Measurements from ENCODE around the gene FUT6.
"Not testable (repeated sequence)": the region's sequence is repeated elsewhere in the genome, so short reads cannot be mapped to it uniquely, and the experiment has no call there.

The FUT6 gene

DNA sequence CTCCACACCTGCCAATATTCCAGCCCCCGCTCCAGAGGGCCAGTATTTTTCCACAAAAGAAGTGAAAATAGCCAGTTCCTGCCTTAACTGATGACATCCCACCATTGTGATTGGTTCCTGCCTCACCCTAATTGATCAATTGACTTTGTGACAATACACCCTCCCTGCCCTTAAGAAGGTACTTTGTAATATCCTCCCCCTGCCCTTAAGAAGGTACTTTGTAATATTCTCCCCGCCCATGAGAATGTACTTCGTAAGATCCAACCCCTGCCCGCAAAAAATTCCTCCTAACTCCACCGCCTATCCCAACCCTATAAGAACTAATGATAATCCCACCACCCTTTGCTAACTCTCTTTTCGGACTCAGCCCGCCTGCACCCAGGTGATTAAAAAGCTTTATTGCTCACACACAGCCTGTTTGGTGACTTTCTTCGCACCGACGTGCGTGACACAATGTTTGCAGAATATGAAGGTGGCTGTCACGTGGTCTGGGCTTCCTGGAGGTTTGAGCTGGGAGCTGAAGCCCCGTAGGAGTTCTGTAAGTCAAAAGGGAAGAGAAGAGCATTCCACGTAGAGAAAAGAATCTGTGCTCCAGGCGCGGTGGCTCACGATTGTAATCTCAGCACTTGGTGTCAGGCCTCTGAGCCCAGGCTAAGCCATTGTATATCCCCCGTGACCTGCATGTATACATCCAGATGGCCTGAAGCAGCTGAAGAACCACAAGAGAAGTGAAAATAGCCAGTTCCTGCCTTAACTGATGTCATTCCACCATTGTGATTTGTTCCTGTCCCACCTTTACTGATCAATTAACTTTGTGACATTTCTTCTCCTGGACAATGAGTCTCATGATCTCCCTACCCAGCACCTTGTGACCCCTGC, 17.9 kb upstream of the FUT6 start:
- DNase-seq = no peak

- DNase-seq = not testable (repeated sequence)
These were observed 15.6 kb upstream of the FUT6 start for GRCh38 chr19:5855151-5855550.

- DNase-seq = not testable (repeated sequence)
These were observed 14.6 kb upstream of the FUT6 start for GRCh38 chr19:5854121-5854520.

DNA sequence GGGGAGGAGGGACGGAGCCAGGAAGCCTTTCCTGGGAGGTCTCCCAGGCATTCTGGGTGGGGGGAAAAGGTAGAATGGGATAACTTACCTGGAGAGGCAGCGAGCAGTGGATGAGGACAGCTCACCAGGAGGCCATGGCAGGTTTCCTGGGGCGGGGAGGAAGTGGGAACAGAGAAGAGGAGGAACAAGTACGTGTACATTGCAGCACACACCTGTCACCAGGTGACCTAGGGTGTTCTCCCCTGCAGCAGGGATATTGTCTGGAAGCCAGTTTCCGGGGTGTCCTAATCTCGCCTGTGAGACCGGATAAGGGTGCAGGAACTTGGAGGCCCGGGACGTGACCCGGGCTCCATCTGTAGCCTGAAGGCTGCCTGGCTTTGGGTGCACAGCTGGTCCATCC, 11.8 kb upstream of the FUT6 start, which contains the start of gene FUT3:
Gene FUT3, minus strand, starts transcription at position 148 of the 400 bp plus-strand sequence.
- no peak for DNase-seq

GRCh38 chr19:5850743-5851293, 11.3 kb upstream of the FUT6 start:
- no peak for DNase-seq

- no peak for DNase-seq
These were observed 10.7 kb upstream of the FUT6 start for GRCh38 chr19:5850189-5850588.

GRCh38 chr19:5848621-5849020, 9.1 kb upstream of the FUT6 start:
- not testable (repeated sequence) for DNase-seq

GRCh38 chr19:5847846-5848245, 8.3 kb upstream of the FUT6 start:
- DNase-seq = not testable (repeated sequence)

DNA sequence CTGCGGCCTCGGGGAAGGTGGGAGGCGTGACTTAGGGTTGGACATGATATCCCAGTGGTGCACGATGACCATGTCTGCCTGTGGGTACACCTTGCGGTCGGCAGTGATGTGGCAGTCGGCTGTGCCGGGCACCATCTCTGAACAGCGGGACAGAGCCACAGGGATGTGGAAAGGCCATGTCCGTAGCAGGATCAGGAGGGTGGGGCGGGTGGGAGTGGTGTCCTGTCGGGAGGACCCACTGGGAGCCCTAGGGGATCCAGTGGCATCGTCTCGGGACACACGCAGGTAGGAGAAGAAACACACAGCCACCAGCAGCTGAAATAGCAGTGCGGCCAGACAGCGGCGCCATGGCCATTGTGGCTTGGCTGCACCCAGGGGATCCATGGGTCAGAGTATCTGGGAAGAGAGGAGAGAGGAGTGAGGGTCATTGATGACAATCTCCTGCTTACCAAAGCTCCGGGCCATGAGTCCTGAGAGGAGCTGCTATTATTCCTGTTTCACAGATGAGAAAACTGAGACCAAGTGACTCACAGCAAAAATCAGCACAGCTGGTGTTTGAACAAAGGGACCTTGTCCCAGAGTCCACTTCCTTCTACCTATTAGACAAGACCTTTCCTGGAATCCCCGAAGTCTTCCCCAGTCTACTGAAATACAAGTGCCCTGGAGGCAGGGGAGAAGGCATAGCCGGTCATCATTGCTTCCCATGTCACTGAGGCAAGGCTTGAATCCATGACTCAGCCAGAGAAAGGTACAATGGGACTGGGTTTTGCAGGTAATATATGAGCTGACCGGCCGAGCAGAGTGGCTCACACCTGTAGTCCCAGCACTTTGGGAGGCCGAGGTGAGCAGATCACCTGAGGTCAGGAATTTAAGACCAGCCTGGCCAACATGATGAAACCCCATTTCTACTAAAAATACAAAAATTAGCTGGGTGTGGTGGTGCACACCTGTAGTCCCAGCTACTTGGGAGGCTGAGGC, 5.2 kb upstream of the FUT6 start:
- DNase-seq = no peak

DNA sequence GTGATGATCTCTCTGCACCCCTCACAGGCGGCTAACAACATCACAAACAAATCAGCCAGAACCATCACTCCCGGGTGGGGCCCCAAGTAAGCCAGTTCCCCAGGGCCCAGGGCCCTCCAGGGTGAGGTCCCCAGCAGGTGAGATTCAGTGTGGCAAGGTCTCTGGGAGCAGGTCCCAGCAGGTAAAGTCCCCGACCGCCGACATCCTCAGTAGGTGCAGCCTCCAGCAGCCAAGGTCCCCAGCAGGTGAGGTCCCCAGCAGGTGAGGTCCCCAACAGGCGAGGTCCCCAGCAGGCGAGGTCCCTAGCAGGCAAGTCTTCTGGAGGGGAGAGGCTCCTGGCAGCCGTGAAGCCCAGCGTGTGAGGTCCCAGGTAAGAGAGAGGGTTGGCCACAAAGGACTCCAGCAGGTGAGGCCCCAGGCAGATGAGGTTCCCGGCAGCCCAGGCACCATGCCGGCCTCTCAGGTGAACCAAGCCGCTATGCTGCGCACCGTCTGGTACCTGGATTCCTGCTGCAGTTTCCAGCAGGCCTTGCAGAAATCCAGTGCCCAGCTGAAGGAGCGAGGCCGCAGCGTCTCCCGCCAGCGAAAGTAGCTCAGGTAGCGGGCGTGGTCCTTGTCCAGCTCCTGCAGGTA, 3.9 kb upstream of the FUT6 start:
- no peak for DNase-seq

GRCh38 chr19:5841735-5842111, 2.2 kb upstream of the FUT6 start:
- not testable (repeated sequence) for DNase-seq

- DNase-seq = no peak
These were observed 993 bp downstream of the FUT6 start for GRCh38 chr19:5838353-5839064.

DNA sequence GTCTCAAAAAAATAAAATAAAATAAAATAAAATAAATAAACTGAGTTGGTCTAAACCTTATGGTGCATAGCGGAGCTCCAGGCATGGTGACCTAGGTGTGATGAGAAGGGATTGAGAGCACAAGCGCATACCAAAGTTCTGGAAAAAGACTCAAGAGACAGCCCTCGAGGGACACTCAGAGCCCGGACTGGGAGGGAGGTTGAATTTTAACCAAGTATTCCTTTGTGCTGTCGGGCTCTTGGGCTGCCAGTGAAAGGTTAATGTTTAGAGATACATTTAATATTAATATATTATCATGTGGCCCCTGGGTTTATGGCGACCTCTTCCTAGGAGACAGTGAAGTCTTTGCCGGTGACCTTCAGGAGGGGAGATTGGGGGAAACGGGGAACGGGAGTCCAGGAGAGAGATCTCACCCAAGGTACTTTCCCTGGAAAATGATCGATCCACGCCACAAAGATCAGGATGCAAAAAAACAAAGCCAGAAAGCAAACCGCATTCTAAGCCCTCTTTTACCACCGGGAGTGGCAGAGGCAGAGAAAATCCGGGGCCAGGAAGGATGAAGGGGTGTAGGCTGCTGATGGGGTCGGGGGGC, 1.6 kb downstream of the FUT6 start:
- DNase-seq = no peak

DNA sequence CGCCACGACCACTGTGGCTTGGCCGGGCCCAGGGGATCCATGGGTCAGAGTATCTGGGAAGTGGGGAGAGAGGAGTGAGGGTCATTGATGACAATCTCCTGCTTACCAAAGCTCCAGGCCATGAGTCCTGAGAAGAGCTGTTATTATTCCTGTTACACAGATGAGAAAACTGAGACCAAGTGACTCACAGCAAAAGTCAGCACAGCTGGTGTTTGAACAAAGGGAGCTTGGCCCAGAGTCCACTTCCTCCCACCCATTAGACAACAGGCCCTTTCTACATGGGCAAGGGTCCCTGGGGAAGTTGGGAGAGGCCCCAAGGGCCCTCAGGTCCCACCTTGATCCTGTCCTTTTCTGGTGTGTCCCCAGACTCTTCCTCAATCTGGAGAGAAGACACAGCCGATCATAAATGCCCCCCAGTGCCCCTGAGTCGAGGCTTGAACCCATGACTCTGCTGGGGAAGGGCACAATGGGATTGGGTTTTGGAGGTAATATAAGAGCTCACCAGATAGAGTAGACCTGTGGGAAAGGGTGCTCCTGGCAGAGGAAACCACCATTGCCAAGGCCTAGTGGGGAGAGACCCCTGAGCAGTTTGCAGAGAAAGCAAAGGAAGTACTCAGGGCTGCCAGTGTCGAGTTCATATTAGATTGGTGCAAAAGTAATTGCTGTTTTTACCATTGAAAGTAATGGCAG, 6.8 kb downstream of the FUT6 start:
- DNase-seq = no peak

DNA sequence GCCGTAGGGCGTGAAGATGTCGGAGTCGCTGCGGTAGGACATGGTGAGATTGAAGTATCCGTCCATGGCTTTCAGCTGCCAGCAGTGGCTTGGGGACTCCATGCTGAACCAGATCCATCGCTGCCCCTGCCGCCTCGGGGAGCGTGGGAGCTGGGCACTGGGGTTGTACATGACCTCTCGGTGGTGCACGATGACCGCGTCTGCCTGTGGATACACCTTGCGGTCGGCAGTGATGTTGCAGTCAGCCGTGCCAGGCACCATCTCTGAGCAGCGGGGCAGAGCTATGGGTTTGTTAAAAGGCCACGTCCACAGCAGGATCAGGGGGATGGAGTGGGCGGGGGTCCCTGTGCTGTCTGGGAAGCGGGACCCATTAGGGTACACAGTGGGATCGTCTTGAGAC, 7.4 kb downstream of the FUT6 start:
- no peak for DNase-seq

- no peak for DNase-seq
These were observed 8.3 kb downstream of the FUT6 start for GRCh38 chr19:5831159-5831558.

DNA sequence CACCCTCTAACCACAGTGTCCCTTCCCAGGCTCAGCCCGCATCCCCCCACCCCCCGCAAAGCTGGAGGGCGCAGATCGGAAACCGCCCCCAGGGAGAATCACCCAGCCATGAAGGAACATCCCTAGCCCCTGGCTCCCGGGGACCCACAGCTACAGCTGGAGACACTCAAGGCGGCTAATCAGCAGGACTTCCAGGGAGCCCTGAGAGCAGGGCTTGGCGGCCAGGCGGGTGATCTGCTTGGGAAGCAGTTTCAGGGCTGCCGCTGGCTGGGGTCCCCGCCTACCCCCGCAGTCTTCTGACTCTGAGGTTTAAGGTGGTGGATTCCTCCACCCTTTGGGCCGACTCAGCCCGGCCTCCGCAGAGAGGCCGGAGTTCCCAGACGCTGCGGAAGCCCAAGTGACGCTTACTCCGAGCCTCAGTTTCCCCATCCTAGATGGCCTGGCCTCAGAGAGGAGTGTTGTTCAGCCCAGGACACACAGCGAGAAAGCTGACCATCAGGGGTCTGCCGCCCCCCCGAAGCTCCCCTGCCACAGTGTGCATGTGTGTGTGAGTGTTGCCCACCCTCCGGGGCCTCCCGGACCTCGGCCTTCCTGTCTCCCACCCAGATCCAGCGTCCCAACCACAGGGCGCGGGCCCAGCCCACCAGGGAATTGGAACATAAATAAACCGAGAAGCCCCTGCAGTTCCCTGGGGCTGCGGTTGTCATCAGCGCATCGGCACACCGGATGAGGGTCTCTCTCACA, 9.8 kb downstream of the FUT6 start:
- no peak for DNase-seq

DNA sequence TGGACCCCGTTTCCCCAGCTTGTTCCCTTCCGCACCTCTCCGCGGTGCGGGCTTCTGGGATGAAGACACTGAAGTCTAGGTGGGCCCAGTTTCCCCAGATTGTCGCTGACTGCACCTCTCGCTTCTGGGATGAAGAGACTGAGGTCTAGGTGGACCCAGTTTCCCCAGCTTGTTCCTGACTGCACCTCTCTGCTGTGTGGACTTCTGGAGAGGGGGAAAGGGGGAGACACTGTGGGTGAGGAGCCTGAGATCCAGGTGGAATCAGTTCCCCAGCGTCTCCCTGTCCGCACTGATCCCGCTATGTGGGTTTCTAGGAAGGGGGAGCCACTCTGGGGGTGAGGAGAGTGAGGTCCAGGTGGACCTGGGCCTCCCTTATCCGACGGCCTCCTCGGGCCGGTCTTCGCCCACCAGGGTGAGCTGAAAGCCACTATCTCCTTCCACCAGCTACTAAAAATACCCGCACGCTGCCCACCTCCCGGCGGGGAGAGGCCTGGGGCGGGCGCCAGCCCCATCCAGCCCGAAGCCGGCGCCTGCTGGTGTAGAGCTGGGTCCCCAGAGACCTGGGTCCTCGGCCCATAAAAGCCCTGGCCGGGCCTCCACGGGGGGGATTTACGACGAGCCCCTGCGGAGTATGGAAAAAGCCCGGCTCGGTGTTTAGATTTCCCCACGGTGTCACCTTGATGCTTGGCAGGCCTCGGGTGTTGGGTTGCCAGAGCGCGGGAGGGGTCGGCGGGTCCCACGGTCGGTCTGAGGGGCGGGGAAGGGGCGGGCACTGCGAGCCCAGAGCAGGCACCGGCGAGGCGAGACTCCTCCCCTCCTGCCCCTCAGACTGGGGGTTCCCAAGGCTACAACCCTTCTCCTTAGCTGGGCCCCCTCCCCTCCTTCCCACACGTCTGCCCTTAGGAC, 10.6 kb downstream of the FUT6 start:
- DNase-seq = peak; percentile 84
